ENCODE measurements around the gene SNAPC5. TPM values are rescaled to one million over a fixed set of nuclear protein-coding genes. Genes with fewer than 3 reads are reported as not detected.
A peak's percentile ranks its signal among the peaks of the same experiment; 100 is the strongest.

Gene SNAPC5
- total and polyA plus RNA-seq, 2 of the 8 experiments (the other 6 are each of a cell fraction or from before 2014, with no cell fraction given) = 18.7 to 23.1 TPM

DNA sequence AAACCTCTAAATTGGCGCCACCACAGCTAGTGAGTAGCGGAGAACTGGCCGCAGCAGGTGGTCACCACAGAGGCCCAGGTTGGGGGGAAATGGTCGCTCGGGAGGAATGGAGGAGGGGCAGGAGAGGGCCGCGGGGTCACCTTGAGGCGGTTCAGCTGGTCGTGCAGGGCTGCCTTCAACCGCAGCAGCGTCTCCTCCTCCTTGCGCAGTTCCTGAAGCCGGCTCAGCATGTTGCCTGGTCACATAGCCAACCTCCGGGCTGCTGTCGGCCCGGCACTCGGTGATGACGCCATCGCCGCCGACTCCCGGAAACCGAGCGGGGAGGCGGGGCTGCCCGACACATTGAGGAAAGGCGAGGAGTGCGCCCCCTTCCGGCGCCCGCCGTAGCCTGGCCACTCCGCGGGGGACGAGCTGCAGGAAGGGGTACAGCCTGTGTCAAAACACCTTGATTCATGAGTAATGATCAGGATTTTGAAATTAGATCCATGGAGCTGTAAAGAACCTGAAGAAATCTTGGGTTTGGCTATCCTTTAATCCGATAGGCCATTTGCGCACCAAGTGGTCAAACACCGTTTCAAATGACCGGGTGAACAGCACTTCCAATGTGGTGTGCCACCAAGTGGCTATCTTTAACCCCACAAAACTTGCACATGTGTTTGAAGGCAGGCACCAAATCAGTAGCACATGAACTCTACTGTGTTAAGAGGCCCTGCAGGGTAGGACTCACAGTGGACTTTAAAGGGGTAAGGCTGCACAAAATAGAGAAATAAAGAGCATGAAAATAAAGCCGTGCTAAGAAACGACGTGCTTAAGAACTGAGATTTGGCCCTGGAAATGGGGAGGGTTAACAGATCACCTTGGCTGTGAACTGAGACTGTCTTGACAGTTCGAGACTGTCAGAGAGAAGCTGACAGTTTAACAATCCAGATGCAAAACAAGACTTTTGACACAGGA, at the start of gene SNAPC5 (continued):
- no peak for TF ChIP-seq SIX5 (IDR thresholded peaks at IDR 0.05; ENCODE audit: low read depth, low read length)
- TF ChIP-seq, protein P1, sequence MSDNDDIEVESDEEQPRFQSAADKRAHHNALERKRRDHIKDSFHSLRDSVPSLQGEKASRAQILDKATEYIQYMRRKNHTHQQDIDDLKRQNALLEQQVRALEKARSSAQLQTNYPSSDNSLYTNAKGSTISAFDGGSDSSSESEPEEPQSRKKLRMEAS (IDR thresholded peaks at IDR 0.05) = peak; percentile 43; the same call in 1 of the 2 replicates
- no peak for TF ChIP-seq E2F6 (IDR thresholded peaks at IDR 0.05)
- no peak for TF ChIP-seq CHD7 (IDR thresholded peaks at IDR 0.05; ENCODE audit: insufficient replicate concordance, low read length)
- no peak for TF ChIP-seq EZH2 (IDR thresholded peaks at IDR 0.05; ENCODE audit: low read depth, low read length, severe bottlenecking)
- TF ChIP-seq KDM5A (IDR thresholded peaks at IDR 0.05; ENCODE audit: low read length) = peak; percentile 65
- peak; percentile 65 for TF ChIP-seq TAF7 (optimal IDR thresholded peaks at IDR 0.05; ENCODE audit: borderline replicate concordance, low read depth, low read length)
- peak; percentile 98 for TF ChIP-seq CREB1 (IDR thresholded peaks at IDR 0.05)
